Measurements from ENCODE around the gene DISP2. TPM values are rescaled to one million over a fixed set of nuclear protein-coding genes. Genes with fewer than 3 reads are reported as not detected.

Gene DISP2
- total RNA-seq, 3 donors from 2014 or later, result under 0.01 to 0.88 (median under 0.01) TPM

- Histone ChIP-seq H3K4me1 (no peaks in the 10 kb centered on the region), H3K9me3 (no peaks in the 10 kb centered on the region), H3K27ac (peak within 1 kb of the TSS; percentile 79 to 80), H3K36me3 (no peaks in the 10 kb centered on the region), H3K27me3 (no peaks in the 10 kb centered on the region), H3K4me3 (peak within 1 kb of the TSS; percentile 64 to 84 (median 72))
- intact Hi-C loops (cut with DNase I; ENCODE audit: low total_unique reads), result no loop called here
- DNase-seq (ENCODE audit: low spot score in 2 of 2), result peak; percentile 91 to 93
- TF ChIP-seq POLR2AphosphoS5 (IDR thresholded peaks at IDR 0.05), result peak; percentile 65 to 83 (median 68)
- TF ChIP-seq POLR2A (IDR thresholded peaks at IDR 0.05), result peak; percentile 41
- peak in 1 of 3 donors; percentile 6 for TF ChIP-seq CTCF (IDR thresholded peaks at IDR 0.05)
Measured at GRCh38 chr15:40405501-40406381, 47.7 kb downstream of the DISP2 start, which contains the start of gene IVD. Gene IVD (plus strand): TSS chr15:40405795. CDS start chr15:40405828, 33 bp downstream.

- no peak overlapping the region for H3K4me3 ChIP-seq
- H3K36me3 ChIP-seq, result no peaks in the 10 kb centered on the region
- no peaks in the 10 kb centered on the region for H3K9me3 ChIP-seq
- peak overlapping the region in 1 of 2 donors; percentile 13 for H3K27ac ChIP-seq
- intact Hi-C loops (cut with DNase I; ENCODE audit: low total_unique reads), result no loop called here
- H3K4me1 ChIP-seq, result no peaks in the 10 kb centered on the region
- no peak for TF ChIP-seq CTCF (IDR thresholded peaks at IDR 0.05)
- TF ChIP-seq POLR2AphosphoS5 (IDR thresholded peaks at IDR 0.05), result no peak
- TF ChIP-seq POLR2A (IDR thresholded peaks at IDR 0.05), result no peak
- H3K27me3 ChIP-seq, result no peaks in the 10 kb centered on the region
- no peak for DNase-seq (ENCODE audit: low spot score in 2 of 2)
Measured at GRCh38 chr15:40407330-40407990, 49.4 kb downstream of the DISP2 start.

GRCh38 chr15:40409366-40409765, 51.3 kb downstream of the DISP2 start:
- no peaks in the 10 kb centered on the region for H3K36me3 ChIP-seq
- H3K4me1 ChIP-seq, result no peaks in the 10 kb centered on the region
- intact Hi-C loops (cut with DNase I; ENCODE audit: low total_unique reads), result no loop called here
- H3K27me3 ChIP-seq, result no peaks in the 10 kb centered on the region
- DNase-seq (ENCODE audit: low spot score in 2 of 2), result no peak
- no peak overlapping the region for H3K27ac ChIP-seq
- no peak overlapping the region for H3K4me3 ChIP-seq
- H3K9me3 ChIP-seq, result no peaks in the 10 kb centered on the region
- no peak for TF ChIP-seq POLR2A (IDR thresholded peaks at IDR 0.05)
- no peak for TF ChIP-seq CTCF (IDR thresholded peaks at IDR 0.05)
- TF ChIP-seq POLR2AphosphoS5 (IDR thresholded peaks at IDR 0.05), result no peak

GRCh38 chr15:40410476-40410875, 52.5 kb downstream of the DISP2 start:
- no peak for DNase-seq (ENCODE audit: low spot score in 2 of 2)
- Histone ChIP-seq H3K27ac (no peak overlapping the region), H3K27me3 (no peaks in the 10 kb centered on the region), H3K9me3 (no peaks in the 10 kb centered on the region), H3K36me3 (no peaks in the 10 kb centered on the region), H3K4me1 (no peaks in the 10 kb centered on the region), H3K4me3 (no peak overlapping the region)
- intact Hi-C loops (cut with DNase I; ENCODE audit: low total_unique reads), result loop anchor here (10.0 kb wide), 1 partner anchor 1804 kb away; no protein-coding TSS in a partner anchor
- TF ChIP-seq CTCF (IDR thresholded peaks at IDR 0.05), result no peak
- no peak for TF ChIP-seq POLR2AphosphoS5 (IDR thresholded peaks at IDR 0.05)
- TF ChIP-seq POLR2A (IDR thresholded peaks at IDR 0.05), result no peak

Measured in breast epithelium (tissue), 4 donors.